GM20431 (cell line): ENCODE measurements around the gene PRKCA.
"Not testable (repeated sequence)": the region's sequence is repeated elsewhere in the genome, so short reads cannot be mapped to it uniquely, and the experiment has no call there.

ENCODE experiments used
- in situ Hi-C: fragments of 300-500 bp; cut with MseI, MboI; formaldehyde crosslinking; loops from one replicate; pipeline ENCODE4 v1.15.0; 2020; ENCODE audit warnings: low sequenced_read_pairs; ENCODE audit not compliant: unreplicated experiment

Gene PRKCA

DNA sequence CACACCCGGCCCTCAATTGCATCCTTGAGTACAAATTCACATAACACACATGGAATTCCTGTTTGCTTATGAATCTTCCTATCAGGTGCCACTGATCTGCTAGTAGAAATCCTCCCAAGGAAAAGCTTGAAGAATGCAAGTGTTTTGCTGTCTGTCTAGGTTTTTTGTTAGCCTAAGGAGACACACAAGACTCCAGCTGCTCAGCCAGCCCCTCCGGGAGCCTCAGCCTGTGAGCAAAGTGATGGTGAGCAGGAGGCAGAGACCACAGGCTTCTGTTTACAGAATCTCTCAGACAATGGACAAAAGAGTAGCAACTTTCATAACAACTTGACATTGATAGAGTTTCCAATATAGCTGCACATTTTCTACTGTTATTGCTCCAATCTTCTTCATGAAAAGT is 18.4 kb upstream of the PRKCA start:
- in situ Hi-C loops: no loop called here

DNA sequence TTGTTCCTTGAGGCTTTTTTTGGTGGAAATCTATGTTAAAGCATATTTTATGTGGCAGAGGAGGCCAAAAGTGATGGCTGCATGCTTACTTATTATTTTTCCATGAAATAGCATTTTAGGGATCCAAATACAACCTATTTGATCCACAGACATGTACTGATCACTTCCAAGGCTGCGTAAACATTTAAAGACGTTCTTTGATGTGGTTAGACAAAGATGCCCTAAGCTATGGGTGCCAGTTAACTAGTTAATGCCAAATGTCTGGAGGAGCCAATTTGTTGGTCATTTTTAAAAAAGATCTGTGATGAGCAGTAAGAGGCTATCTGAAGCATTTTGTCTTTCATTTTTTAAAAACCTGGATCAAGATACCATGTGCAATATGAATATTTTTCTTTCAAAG is 17.3 kb upstream of the PRKCA start:
- in situ Hi-C loops: no loop called here

DNA sequence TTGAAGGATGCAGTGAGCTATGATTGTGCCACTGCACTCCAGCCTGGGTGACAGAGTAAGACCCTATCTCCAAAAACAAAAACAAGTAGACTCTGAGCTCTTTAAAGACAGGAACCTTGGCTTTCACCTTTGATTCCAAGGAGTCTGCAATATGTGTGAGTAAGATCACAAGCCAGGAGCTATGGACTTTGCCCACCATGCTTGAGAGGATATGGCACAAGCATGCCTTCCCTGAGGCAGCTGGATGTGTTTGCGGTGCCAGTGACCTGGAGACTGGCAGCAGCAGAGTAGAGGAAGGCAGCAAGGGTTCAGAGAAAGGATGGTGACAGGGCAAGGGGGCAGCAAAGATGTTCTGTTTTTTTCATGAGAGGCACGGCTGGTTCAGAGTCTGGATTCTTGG is 14.5 kb upstream of the PRKCA start:
- in situ Hi-C loops: no loop called here

DNA sequence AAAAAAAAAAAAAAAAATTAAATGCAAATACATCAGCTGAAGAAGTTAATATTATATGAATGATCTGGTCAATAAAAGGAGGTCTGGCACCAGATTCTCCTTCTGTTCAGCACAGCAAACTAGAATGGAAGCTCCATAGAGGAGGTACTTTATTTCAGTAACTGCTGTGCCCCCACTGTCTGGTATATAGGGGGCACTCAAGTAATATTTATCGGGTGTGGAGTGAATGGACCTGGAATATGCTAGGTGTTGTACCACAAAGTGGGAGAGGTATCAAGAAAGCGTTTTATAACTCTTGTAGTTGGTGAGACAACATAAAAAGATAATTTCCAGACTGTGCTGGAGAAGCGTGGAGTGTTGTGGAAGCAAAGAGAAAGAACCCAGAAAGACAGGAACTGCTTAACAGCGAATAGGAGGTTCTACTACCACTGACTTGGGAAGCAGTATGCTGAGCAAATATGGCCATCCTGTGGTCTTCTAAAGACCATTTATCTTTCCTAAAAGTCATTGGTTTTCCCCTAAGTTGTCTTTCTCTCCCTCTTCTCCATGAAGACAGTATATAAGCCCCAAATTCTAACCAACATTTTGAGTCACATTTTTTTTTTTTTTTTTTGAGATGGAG is 12.2 kb upstream of the PRKCA start:
- in situ Hi-C loops: no loop called here

DNA sequence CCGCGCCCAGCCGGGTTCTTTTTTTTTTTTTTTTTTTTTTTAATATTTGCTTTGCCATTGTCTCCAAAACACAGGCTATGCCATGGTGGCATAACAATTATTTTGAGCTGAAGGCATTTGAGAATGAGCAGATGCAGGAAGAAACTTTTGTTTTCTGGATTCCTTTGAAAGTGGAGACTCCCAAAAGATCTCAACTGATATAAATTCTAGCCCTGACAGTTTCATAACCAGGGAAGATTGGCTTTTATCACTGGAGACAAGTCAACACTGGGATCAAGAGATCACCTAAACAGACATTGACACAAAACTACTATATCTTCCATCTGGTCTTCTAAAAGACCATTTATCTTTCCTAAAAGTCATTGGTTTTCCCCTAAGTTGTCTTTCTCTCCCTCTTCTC is 10.1 kb upstream of the PRKCA start:
- in situ Hi-C loops: no loop called here

DNA sequence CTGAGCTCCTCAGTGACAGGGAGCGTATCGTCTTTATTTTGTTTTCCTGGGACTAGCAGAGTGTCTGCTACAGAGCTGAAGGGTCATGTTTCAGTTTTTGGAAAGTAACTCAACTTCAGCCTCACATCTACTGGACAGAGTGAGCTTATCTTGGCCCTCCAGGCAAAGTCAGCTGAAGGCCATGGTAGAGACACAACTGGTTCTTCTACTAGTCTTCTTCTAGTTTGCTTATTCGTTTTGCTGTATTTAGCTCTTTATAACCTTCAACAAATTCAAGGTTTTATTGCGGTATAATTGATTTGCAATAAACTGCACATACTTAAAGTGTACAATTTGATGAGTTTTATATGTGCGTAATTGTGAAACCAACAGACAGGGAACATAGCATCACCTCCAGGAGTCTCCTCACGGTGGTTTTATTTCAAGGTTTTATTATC is 6.1 kb upstream of the PRKCA start:
- in situ Hi-C loops: no loop called here

DNA sequence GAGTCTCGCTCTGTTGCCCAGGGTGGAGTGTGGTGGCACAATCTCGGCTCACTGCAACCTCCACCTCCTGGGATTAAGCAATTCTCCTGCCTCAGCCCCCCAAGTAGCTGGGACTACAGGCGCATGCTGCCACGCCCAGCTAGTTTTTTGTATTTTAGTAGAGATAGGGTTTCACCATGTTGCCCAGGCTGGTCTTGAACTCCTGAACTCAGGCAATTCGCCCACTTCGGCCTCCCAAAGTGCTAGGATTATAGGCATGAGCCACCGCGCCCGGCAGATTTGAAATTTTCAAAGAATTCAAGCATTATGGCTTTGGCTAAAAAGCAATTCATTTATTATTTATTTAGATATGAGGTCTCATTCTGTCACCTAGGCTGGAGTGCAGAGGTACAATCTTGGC is 5.0 kb upstream of the PRKCA start:
- in situ Hi-C loops: not testable (repeated sequence)

DNA sequence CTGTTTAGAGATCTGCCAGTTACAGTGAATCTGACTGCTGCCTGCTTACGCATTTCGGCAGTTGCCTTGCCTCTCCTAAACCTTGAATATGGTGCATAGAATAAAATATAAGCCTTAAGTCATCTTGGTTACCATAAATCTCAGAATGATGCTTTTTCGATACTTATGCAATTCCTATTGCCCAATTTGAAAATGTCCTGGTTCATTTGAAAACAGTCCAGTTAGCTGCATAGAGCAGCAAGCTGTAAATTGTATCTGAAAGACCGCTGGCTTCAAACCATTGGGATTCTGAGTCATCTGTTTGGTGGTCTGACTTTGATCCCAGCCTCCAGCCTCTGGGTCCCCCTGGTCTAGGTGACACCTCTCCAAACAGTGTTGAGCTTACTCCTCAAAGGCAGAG is 2.7 kb upstream of the PRKCA start:
- in situ Hi-C loops: no loop called here

DNA sequence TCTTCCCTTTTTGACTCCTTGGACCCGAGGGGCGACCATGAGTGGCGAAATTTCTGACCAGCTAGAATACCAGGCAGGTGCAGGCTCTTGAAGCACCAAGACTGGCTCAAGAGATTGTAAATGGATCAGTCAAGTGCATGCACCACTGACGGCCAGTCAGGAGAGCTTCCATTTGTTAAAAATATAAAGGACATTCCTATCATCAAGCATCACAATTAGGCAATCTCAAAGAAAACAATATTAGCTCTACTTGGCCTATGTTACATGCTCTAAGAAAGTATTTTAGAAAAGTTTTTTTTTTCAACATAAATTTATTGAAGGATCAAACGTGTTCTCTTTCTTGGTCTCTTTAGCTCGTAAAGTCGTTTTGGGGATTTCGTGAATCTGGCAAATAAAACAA is 1.5 kb upstream of the PRKCA start:
- in situ Hi-C loops: no loop called here

DNA sequence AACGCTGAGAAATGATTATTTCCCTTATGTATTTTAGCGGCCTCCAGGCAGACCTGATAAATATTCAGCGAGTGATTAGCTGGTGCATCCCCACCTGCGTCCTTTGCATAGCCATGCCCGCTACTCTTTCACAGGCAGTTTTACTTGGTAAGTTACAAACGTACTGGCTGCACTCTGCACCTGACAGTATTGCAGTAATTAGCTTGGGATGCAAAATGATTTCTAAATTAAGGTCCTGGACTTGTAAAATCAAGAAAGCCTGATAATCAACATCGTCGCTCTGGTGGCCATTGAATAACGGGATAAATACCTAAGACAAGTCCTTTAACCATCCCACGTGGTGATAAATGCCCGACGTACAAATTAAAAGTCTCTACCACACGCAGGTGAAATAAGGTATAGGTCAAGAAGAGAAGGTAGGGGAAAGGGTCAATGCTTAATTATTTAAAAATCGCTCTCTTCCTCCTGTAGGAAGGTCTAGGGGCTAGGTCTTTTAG is 998 bp upstream of the PRKCA start:
- in situ Hi-C loops: no loop called here

DNA sequence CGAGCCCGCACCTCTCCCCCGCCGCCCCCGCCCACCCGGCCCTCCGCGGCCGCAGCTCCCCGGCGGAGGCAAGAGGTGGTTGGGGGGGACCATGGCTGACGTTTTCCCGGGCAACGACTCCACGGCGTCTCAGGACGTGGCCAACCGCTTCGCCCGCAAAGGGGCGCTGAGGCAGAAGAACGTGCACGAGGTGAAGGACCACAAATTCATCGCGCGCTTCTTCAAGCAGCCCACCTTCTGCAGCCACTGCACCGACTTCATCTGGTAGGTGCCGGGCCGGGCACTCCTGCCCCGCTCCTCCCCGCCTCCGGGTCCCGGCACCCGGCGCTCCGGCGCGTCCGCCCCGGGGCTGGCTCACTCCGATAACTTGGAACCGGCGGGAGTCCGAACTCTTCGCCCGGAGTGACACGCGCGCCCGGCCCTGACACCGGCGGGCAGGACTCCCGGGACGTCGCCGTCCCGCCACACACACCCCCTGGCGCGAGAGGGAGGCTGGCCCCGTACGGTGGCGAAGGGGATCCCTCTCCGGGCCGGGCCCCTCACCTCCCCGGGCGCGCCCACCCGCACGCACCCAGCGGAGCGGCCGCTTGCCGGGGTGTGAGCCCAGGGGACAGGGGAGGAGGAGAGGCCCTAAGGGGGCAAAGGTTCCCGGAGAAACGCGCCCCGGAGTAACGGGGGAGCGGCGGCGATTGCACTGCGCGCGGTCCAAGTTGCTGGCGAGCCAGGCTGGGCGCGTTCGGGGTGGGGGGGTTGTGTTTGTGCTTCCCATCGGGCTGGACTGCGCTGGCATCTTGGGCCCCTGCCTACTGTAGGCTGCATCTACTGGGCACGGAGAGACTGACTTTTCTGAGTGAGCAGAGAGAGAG is 581 bp downstream of the PRKCA start:
- in situ Hi-C loops: no loop called here

DNA sequence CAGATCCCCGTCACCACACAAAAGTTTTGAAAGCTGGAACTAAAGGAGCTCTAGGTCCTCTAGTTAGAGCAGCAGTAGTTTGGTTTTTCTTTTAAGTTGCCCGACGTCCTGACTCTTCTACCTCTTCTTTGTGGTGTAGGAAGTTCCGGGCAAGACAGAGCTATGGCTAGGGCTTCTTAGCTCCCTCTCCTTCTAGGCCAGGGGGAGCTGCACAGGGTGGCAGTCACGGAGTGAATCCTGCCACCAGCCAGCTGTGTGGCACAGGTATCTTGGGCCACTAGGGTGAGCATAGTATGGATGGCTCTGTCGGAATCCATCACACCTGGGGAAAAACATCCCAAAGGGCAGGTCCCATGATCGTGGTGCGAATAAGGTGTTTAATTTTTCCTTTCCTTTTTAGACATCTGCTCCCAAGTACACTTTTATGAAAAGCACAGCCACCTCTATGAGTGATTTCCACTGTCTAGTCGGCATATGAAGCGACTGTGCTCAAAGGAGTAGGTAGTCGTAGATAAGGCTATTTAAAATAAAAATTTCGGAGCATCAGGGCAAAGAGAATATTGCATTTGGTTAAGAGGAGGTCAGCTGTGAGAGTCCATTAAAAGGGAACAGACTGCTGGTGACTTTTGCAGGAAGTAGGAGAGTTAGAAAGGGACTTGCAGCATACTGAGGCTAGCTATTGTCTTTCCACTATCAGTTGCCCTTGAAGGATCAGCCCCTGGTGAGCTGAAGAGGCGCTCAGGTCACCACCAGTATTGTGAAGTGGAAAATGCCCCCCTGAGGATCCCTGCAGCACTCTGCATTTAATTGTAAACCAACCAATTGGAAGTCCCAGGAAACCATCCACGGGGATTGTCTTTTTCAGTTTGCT is 2.1 kb downstream of the PRKCA start:
- in situ Hi-C loops: no loop called here

DNA sequence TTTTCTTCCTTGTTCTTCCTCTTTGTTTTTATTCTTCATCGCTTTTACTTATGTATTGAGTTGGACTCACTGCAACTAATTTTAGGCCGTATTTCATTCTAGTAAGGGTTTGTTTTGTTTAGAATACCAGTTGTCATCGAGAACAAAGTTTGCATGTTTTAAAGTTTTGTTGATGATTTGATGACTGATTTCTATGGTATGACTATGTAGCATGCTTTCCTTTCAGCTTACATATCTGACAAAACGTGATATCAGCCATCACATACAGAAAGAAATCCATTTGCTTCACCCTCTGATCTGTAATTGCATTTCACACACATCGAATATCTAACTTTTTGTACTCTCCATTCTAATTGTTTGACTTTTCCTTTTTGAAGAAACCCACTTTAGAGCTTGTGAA is 4.0 kb downstream of the PRKCA start:
- in situ Hi-C loops: no loop called here

DNA sequence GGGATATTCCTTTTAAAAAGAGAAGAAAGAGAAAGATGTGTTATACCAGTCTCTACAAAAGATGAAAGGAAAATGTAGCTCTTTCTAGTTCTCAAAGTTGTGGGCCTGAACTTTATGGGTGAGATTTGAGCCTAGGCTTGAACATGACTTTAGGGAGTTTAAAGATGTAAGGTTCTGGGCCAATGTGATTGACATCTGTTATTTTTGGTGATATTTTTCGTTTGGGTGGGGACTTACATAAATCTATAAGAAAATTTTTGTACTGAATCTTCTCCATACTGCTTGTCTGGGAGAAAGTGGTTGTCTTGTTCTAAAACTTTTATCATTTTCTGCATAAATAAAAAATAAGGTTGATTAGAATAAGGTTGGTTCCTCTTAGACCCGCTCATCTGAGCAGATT is 4.8 kb downstream of the PRKCA start:
- in situ Hi-C loops: no loop called here

DNA sequence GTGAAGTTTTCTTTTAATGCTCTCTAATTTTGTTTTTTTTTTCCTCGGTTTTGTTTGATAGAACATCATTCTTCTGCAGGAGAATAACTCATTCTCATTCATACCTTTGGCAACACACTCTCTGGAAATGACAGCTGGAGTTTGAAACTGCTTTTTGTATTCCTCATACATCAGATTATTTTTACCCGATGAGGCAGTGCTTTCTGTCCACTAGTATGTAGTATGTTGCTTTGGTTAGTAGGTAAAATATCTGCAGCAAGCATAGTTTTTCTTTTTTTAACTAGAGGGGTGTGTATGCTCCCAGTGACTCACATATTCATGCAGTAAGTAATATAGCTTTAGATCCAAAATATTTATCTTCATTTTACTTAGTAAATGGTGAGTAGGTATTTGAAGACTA is 6.4 kb downstream of the PRKCA start:
- in situ Hi-C loops: no loop called here

DNA sequence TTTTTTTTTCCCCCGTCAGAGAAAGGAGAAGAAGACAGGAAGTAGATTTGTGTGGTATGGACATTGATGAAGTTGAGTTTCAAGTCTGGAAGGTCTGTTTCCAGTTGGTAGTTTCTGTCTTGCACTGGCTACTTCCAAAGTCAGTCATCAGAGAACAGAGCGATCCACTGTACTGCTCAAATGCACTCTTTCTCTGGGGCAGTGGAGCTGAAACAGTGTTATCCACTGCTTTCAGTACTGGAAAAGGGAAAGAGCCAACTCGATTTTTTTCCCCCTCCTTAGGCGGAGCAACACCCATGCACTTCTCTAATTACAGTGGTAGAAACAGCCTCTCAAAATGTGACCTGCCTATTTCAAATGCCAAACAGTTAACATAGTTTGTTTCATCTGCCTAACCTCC is 7.4 kb downstream of the PRKCA start:
- in situ Hi-C loops: no loop called here

DNA sequence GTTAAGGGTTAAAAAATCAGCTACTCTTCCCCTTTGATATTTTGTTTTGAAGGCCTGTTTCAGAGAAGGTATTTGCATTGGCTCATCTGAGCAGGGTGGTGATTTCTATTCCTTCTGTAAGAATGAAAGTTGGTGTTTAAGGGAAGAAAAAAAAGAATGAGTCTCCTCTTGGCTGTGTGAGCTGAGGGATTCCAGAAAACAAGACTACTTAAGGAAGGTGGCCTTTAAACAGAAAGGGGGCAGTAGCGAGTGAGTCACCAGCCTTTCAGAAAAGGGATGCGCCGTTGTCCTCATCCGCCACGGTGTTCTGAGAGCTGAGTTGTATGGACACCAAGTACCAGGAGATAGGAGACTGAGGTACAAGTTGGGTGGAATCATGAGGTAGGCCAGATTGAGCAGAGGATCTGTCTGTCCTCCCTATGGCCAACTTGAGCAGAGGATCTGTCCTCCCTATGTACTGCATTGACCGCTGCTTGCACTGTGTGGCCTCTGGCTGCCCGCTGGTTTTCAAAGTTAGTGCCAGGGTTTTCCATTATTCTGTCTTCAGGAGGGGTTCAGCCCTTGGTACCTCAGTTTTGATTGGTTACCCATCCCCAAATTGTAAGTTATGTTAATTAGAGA is 8.2 kb downstream of the PRKCA start:
- in situ Hi-C loops: no loop called here

DNA sequence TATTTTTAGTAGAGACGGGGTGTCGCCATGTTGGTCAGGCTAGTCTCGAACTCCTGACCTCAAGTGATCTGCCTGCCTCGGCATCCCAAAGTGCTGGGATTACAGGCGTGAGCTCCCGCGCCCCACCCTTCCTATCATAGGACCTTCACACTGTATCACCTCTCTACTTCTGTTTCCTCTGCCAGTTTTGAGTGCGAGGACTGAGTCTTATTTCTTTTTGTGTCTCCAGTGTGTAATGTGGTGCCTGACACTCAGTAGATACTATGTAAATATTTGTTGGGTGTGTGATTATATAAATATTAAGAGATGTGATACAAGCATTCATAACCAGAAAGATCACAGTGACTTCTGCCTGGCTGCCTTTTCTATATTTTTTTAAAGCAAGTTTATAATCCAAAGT is 10.5 kb downstream of the PRKCA start:
- in situ Hi-C loops: no loop called here

DNA sequence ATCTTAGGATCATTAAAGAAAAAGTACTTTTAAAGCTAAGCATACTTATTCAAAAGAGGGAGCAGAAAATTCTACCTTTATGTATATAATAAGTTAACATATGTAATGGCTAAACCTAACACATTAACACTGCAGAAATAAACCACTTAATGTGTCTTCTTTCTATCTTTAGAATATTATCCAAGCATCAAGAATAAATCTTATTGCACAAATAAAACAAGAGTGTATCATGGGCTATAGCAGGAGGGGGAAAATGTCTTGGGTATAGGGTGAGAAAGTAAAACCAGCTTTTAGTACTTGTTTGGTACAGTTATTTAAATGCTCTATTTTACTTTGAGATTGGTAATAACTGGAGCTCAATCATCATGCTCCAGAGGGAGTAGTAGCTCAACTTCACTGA is 10.9 kb downstream of the PRKCA start:
- in situ Hi-C loops: no loop called here

DNA sequence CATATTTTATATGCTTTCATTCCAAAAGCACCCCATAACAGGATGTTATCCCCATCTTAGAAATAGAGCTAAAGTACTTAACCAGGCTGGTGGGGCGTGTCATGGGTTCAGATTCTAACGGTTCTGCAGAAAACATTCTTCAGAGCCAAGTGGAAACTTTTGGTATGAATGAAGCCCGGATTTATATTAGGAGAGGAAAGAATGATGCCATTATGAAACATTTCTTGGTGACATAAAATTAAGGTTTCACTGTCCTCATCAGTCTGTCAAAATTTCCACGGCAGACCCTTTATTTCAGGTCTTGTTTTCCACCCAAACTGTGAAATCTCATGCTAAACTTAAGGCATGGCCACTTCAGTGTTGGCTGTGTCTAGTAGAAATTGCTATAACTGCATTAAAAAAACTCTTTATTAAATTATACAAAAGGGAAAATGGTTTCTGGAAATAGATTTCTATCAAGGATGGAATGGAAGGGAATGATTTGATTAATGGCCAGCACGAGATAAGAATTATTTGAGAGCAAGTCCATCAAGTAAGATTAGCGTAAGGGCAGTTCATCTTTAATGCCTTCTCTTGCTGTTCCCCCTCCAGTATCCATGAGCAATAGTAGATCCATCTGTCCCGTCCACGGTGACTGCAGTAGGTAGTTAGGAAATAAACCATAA is 11.7 kb downstream of the PRKCA start:
- in situ Hi-C loops: no loop called here
